SK-N-SH treated with all-trans-retinoic acid at 6 μM for 48 hours (cell line): ENCODE results near the gene OR2W3.

ENCODE experiments used
- ARNTL ChIP-seq: fragments of 450-650 bp; formaldehyde crosslinking; IDR thresholded peaks from 2 replicates; pipeline ENCODE4 v1.5.0; 2020; ENCODE audit warnings: low read depth, mild to moderate bottlenecking, moderate library complexity, borderline replicate concordance
- CSRNP3 ChIP-seq: fragments of 250-450 bp; sonication (Bioruptor Pico); IDR thresholded peaks from 2 replicates; pipeline ENCODE4 v1.5.1; 2021; ENCODE audit warnings: mild to moderate bottlenecking, moderate library complexity
- ISL1 ChIP-seq: fragments of 250-450 bp; sonication (Bioruptor Pico); IDR thresholded peaks from 2 replicates; pipeline ENCODE4 v2.1.2; 2022; ENCODE audit warnings: mild to moderate bottlenecking, moderate library complexity

- no peak for TF ChIP-seq ARNTL
- no peak for TF ChIP-seq ISL1
- TF ChIP-seq CSRNP3 (CRISPR knock-in tag): no peak
These were observed 29.5 kb downstream of the OR2W3 start, which contains the start of gene OR2AJ1 for GRCh38 chr1:247924868-247925267.
